Measurements from ENCODE around the gene OBSCN.

Gene OBSCN

DNA sequence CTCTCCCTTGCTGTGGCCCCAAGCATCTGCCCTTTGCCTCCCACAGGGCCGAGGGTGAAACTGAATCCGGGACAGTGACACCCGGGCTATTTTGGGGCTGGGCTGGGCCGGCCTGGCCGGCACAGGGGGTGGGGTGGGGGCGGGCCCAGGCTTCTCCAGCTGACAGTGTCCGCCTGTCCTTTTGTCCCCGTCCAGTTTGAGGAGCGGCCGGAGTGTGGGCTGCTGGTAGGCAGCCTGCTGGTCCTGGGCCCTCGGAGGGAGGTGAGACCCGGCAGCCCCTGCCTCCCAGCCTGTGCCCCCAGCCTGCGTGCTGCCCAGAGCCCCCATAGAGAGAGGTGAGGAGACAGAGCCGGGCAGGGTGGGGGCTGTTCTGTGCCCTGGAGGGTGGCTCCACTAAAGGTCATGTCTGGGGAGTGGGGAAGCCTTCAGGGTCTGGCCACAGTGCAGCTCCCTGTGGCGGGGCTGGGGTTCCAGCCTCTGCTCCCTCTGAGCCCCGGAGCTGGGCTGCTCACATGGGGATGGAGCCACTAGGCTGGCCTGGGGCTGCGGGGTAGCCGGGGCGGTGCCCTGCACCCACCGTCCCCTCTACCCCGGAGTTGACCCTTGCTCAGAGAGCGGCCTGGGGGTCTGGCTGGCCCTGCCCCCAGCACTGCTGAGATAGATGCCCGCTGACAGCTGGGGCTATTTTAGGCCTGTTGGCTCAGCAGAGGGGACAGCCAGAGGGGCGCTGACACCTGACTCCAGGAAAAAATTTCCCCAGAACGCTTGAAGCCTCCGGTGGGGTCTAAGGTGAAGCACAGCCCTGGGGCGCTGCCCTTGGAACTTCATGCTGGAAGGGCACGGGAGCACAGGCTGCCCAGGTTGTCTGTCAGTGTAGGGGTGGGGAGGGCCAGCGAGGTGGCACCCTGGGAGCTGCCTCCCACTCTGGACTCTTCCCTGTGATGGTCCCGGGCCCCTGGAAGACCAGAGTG, at the start of gene OBSCN:
TSS of gene OBSCN (plus strand) at position 194 of the 971 bp plus-strand sequence. CDS start 3,740 bp downstream, outside the sequence.
- DNase-seq (ENCODE audit: low read depth), result no peak

GRCh38 chr1:228158151-228159007, 49.5 kb upstream of the OBSCN start:
- DNase-seq (ENCODE audit: low read depth), result no peak

DNA sequence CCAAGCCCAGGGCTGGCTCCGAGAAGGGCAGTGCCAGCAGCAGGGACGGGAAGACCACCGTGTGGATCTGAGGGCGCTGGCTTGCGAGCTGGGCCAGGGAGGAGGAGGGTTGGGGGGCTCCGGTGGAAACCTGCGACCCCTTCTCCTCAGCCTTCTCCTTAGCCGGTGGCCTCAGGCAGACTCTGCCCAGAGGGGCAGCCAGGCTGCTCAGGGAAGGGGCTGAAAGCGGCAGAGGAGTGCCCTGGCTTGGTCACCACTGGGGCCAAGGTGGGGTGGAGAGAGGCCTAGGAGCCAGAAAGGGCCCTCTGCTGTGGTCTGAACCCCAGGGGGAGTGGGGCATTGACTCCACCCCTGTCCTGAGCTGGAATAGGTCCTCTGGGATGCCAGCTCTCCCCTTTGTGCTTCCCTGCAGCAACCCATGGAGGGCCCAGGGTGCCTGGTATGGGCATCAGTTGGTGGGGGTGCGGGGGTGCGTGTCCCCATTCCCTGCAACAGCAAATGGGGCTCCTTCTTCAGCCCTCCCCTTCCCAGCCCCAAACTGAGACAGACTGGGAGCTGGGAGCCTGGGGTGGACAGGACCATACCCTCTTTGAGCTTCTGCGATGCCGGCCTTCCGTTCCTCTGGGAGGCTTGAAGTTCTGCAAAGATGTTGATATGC, 48.7 kb upstream of the OBSCN start:
- no peak for DNase-seq (ENCODE audit: low read depth)

DNA sequence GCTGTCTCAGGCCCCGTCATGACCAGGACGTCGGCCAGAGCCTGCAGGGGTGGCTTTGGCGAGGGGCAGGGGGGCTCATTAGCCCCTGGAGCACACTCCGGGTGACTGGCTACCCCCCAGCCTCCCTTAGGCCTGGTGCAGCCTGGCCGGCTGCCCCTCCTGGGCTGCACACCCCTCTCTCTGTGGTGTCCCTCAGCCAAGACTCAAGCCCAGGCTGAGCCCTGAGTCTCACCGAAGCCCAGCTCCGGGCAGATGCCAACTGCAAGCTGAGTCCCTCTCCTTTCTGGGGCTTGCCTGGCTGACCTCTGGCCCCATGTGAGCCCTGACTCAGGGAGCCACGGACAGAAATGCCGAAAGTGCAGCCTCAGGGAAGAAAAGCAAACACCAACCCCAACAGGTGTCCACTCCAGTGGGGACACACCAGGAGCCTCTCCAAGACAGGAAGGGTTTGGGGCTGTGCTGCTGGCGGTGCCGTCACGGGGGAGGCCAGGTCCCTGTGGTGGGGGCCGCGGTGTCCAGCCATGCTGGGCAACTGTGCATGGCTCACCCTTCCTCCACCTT, 47.6 kb upstream of the OBSCN start:
- DNase-seq (ENCODE audit: low read depth), result no peak

DNA sequence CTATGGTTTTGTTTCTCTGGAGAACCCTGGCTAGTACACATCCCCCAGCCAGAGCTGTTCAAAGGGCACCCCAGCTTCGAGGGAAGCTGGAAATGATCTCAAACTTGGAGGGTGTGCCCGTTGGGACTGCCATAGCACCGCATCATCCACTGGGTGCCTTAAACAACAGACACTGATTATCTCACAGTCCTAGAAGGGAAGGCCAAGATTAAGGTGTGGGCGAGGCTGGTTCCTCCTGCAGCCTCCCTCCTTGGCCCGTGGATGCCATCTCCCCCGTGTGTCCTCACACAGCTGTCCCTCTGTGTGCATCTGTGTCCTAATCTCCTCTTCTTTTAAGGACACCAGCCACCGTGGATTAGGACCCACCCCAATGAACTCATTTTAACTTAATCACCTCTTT, 46.5 kb upstream of the OBSCN start:
- DNase-seq (ENCODE audit: low read depth), result no peak

DNA sequence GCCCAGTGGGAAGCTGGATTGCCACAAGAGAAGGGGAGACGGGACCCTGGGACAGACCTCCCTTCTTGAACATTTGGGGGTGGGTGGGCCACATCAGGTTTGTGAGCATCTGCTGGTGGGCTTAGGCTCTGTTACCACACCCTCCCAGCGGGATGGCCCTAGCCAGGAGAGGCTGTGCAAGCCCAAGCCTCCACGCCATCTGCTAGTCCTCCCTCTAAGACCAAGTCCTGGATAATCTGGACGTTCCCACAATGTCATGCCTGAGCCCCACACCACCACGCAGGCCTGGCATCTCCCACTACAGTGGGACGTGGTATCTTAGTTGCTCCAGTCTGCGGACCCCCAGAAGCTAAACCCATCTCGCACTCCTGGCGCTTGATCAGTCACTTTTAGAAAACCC, 46.0 kb upstream of the OBSCN start:
- DNase-seq (ENCODE audit: low read depth), result no peak

GRCh38 chr1:228162286-228163006, 45.4 kb upstream of the OBSCN start:
- no peak for DNase-seq (ENCODE audit: low read depth)

- no peak for DNase-seq (ENCODE audit: low read depth)
Measured at GRCh38 chr1:228163007-228163753, 44.7 kb upstream of the OBSCN start.

DNA sequence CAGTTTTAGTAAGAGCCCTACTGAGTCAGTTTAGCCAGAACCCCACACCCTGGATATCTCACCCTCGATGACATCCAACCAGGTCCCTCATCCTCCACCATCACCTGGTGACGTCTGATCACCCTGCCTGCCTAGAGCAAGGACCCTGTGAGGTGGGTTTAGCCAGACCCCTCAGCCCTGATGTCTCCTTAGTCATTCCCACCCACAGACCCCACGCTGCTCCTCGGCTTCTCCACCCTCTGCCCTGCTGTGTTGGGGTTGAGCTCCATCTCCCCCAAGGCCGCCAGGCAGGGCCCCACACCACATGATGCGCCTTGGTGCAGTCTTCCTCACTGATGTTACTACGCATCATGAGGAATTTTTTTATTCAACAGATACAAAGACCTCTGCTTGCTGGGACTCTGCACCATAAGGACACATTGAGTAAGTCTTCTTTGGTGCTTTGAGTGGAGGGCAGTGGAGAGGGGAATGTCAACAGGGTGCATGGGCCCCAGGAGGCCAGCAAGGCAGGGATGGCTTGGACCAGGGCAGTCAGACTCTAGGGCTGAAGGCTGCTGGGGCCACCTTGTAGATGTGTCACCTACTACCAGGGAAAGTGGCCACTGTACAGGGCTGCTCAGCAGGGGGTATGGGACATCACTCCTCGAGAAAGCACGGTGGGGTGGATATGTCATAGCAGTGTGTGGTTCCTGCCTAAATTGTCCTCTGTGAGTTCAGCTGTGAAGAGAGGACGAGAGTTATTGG, 43.9 kb upstream of the OBSCN start:
- no peak for DNase-seq (ENCODE audit: low read depth)

DNA sequence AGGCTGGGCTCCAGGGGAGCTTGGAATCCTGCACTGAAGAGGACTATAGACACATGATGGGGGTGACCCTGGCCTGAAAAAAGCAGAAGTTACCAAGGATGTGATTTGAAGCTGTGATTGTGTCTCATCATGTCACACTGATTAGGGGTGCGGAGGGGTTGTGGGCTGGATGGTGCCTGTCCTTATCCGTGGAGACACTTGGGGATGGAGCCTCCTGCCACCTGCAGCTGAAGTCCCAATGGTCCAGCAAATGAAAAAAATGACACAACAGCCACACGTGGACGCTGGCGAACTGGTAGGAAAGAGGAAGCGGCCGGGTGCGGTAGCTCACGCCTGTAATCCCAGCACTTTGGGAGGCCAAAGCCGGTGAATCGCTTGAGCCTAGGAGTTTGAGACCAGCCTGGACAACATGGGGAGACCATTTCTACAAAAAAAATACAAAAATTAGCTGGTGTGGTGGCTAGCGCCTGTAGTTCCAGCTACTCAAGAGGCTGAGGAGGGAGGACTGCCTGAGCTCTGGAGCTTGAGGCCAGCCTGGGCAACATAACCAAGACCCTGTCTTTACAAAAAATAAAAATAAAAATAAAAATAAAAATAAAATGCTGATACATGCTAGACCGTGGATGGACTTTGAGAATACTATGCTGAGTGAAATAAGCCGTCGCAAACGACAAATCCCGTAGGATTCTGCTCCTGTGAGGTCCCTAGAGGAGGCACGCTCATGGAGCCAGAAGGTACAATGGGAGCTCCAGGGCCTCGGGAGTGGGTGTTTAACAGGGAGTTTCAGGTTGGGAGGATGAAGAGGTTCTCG, 43.1 kb upstream of the OBSCN start:
- DNase-seq (ENCODE audit: low read depth), result no peak

- peak; percentile 98 for DNase-seq (ENCODE audit: low read depth)
Measured at GRCh38 chr1:228165372-228166169, 42.3 kb upstream of the OBSCN start, which contains the start of gene IBA57. Gene IBA57, plus strand, starts transcription at chr1:228165804. Its CDS starts 13 bp downstream, at chr1:228165817.

DNA sequence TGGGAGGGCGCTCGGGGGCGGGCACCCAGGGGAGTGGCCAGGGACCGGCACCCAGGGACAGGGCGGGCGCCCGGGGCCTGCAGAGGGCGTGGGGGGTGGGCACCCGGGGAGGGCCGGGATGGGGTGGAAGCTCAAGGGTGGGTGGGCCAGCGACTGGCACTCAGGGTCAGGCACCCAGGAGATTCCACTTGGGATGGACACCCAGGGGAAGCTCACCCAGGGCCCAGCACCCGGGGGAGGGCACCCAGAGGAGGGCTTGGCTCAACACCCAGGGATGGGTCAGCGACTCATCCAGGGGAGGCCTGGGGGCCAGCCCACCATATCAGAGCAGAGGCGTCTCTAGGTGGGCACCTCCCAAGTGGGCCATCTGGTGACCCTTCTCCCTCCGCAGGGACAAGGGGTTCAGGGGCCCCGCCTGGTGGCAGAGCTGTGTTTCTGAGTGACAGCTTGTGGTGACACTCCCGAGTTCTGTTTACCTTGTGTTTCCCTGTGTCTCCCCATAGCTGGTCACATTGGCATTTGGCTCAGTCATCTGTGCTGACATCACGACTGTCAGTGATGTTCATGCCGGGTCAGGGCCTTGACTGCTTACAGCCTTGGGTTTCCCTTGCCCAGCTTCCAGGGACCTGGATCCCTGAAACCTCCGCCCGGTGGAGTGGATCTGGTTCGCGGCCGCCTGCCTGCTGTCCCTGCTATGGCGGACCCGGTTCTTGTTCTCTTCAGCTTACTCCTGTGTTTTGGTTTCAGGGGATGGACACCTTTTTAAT, 41.5 kb upstream of the OBSCN start:
- peak; percentile 53 for DNase-seq (ENCODE audit: low read depth)

DNA sequence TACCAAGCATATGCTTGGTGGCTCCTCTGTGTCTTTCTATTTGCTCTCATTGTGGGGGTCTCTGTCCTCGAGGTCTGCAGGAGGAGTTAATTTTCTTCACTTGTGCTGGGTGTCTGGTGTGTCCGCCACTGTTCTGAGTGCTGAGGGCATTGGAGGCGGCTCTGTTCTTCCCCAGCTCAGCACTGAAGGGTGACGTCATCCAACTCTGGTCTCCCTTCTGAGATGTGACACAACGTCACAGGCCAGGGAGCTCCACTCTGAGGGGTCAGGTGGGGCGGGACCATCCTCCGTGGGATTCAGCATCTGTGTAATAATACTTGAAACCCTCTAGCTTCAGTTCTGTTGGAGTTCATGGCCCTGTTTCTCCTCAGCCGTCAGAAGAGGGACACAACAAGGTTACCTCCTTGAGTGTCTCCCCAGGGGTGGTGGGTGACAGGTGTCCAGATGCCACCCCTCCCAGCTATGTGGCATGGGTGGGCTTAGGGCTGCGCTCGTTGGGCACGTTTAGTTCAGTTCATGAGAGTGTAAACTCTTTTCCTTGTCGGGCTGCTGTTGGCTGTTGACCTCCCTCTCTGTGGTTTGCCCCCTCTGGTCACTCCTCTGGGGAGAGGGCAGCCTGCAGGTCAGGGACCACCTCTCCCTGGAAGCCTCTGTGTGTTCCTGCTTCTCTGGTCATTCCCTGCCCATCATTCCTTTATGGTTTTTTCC, 39.1 kb upstream of the OBSCN start:
- no peak for DNase-seq (ENCODE audit: low read depth)

DNA sequence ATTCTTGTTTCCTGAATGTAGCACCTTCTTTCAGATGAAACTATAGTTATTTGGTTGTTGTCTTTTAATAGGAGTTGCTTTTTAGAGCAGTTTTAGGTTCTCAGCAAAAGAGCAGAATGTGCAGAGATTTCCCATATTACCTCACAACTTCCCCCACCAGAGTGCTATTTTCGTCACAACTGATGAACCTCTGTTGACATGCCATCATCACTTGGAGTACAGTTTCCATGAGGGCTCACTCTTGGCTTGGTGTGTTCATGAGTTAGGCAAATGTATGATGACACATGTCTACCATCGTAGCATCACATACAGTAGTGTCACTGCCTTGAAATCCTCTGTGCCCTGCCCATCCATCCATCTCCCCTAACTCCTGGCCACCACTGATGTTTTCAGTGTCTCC, 38.5 kb upstream of the OBSCN start:
- no peak for DNase-seq (ENCODE audit: low read depth)

- no peak for DNase-seq (ENCODE audit: low read depth)
Measured at GRCh38 chr1:228170666-228171065, 37.2 kb upstream of the OBSCN start.

- no peak for DNase-seq (ENCODE audit: low read depth)
Measured at GRCh38 chr1:228171221-228171891, 36.5 kb upstream of the OBSCN start.

Data from GM04504 (cell line).